GM23338 (cell line): ENCODE data around the gene GSG1. TPM values are rescaled to one million over a fixed set of nuclear protein-coding genes. Genes with fewer than 3 reads are reported as not detected.

Source experiments
- ATAC-seq: fragments of 200-7000 bp; cut with Tn5 transposase; 3 replicates; pipeline ENCODE4 v1.9.1; 2020
- DNase-seq: peaks from one replicate; pipeline ENCODE4 v3.0.0-alpha.2; 2015; ENCODE audit warnings: low spot score
- H2AFZ ChIP-seq: fragments of 200-600 bp; sonication (generic); 2 replicates; pipeline ENCODE4 v1.8.0; 2016; ENCODE audit warnings: antibody characterized with exemption, mild to moderate bottlenecking, moderate library complexity
- H3F3A ChIP-seq: fragments of 200-600 bp; sonication (generic); replicated peaks from 2 replicates; pipeline ENCODE4 v1.8.0; 2017; ENCODE audit warnings: antibody characterized with exemption, mixed run types, low read depth
- H3K27ac ChIP-seq: fragments of 200-600 bp; sonication (generic); 2 replicates; pipeline ENCODE4 v1.6.1; 2016; ENCODE audit warnings: low read depth
- H3K27me3 ChIP-seq: fragments of 200-600 bp; sonication (generic); 2 replicates; pipeline ENCODE4 v1.8.0; 2016; ENCODE audit warnings: mild to moderate bottlenecking, mixed run types, moderate library complexity; ENCODE audit not compliant: insufficient read depth
- H3K36me3 ChIP-seq: fragments of 200-600 bp; sonication (generic); 2 replicates; pipeline ENCODE4 v1.8.0; 2016; ENCODE audit warnings: mild to moderate bottlenecking; ENCODE audit not compliant: insufficient read depth
- H3K4me1 ChIP-seq: fragments of 200-600 bp; sonication (generic); 2 replicates; pipeline ENCODE4 v1.8.0; 2016; ENCODE audit warnings: mild to moderate bottlenecking, moderate library complexity; ENCODE audit not compliant: insufficient read depth
- H3K4me2 ChIP-seq: fragments of 200-600 bp; sonication (generic); 2 replicates; pipeline ENCODE4 v1.7.1; 2017; ENCODE audit warnings: mixed run types
- H3K4me3 ChIP-seq: fragments of 200-600 bp; sonication (generic); 2 replicates; pipeline ENCODE4 v1.6.1; 2016; ENCODE audit warnings: mixed run types
- H3K79me2 ChIP-seq: fragments of 200-600 bp; sonication (generic); replicated peaks from 2 replicates; pipeline ENCODE4 v1.8.0; 2017; ENCODE audit warnings: mild to moderate bottlenecking; ENCODE audit not compliant: insufficient read depth
- H3K9me2 ChIP-seq: fragments of 200-600 bp; sonication (generic); 2 replicates; pipeline ENCODE4 v1.8.0; 2017; ENCODE audit not compliant: insufficient read depth
- H4K20me1 ChIP-seq: fragments of 200-600 bp; sonication (generic); replicated peaks from 2 replicates; pipeline ENCODE4 v1.8.0; 2017; ENCODE audit warnings: mild to moderate bottlenecking; ENCODE audit not compliant: insufficient read depth
- H3K27ac Mint-ChIP-seq: 2 replicates; pipeline ENCODE4 v1.8.0; 2020; ENCODE audit warnings: inconsistent platforms, mild to moderate bottlenecking, moderate library complexity, mixed read lengths
- H3K27me3 Mint-ChIP-seq: 3 replicates; pipeline ENCODE4 v1.8.0; 2022; ENCODE audit warnings: low read depth, mild to moderate bottlenecking, moderate library complexity, mixed read lengths, inconsistent platforms; ENCODE audit not compliant: insufficient read depth, poor library complexity
- H3K36me3 Mint-ChIP-seq: 3 replicates; pipeline ENCODE4 v1.8.0; 2021; ENCODE audit warnings: low read depth, mild to moderate bottlenecking, inconsistent platforms, moderate library complexity, mixed read lengths
- H3K4me1 Mint-ChIP-seq: 3 replicates; pipeline ENCODE4 v1.8.0; 2020; ENCODE audit warnings: mild to moderate bottlenecking, inconsistent platforms, mixed read lengths
- H3K4me3 Mint-ChIP-seq: 3 replicates; pipeline ENCODE4 v1.8.0; 2021; ENCODE audit warnings: moderate library complexity, mild to moderate bottlenecking, inconsistent platforms, mixed read lengths
- H3K9me3 Mint-ChIP-seq: 3 replicates; pipeline ENCODE4 v1.8.0; 2020; ENCODE audit warnings: moderate library complexity, mild to moderate bottlenecking, inconsistent platforms, mixed read lengths
- CREB1 ChIP-seq: fragments of 250-450 bp; sonication (Bioruptor Pico); IDR thresholded peaks from 2 replicates; pipeline ENCODE4 v1.5.0; 2020; ENCODE audit warnings: low read depth, mild to moderate bottlenecking, moderate library complexity
- EZH2 ChIP-seq: fragments of 200-600 bp; sonication (generic); IDR thresholded peaks from one replicate; pipeline ENCODE4 v1.8.0; 2017; ENCODE audit warnings: antibody characterized with exemption, mild to moderate bottlenecking, low read depth; ENCODE audit not compliant: unreplicated experiment
- EZH2phosphoT487 ChIP-seq: fragments of 200-600 bp; sonication (generic); IDR thresholded peaks from one replicate; pipeline ENCODE4 v1.8.1; 2018; ENCODE audit warnings: antibody characterized with exemption; ENCODE audit not compliant: unreplicated experiment
- JUNB ChIP-seq: IDR thresholded peaks from one replicate; pipeline ENCODE4 v1.6.1; 2016; ENCODE audit warnings: antibody characterized with exemption; ENCODE audit not compliant: unreplicated experiment
- STAT1 ChIP-seq: IDR thresholded peaks from one replicate; pipeline ENCODE4 v1.6.1; 2016; ENCODE audit warnings: antibody characterized with exemption; ENCODE audit not compliant: unreplicated experiment
- ZNF114 ChIP-seq: fragments of 250-450 bp; sonication (Bioruptor Pico); IDR thresholded peaks from 2 replicates; pipeline ENCODE4 v1.5.0; 2020; ENCODE audit warnings: mild to moderate bottlenecking, moderate library complexity
- ZNF331 ChIP-seq: fragments of 250-450 bp; sonication (Bioruptor Pico); IDR thresholded peaks from 2 replicates; pipeline ENCODE4 v1.5.0; 2020; ENCODE audit warnings: low read depth, mild to moderate bottlenecking, moderate library complexity
- polyA plus RNA-seq: library from polyadenylated mRNA; unstranded; fragments of >200 nt; fragmentation: Nextera tagmentation; extraction: Ambion mirVana; gene quantifications from 2 replicates; pipeline ENCODE4 v1.2.1, GENCODE V29; 2016
- total RNA-seq: library from RNA; depleted of rRNA; stranded (reverse); fragments of >200 nt; shearing (Covaris generic); gene quantifications from 2 replicates; pipeline ENCODE4 v1.2.3, GENCODE V29; 2014
- TF ChIP-seq, protein P1 (sequence below), 2 experiments: fragments of 200-600 bp in 1 of 2; sonication (generic) in 1 of 2; conservative IDR thresholded peaks; 2 replicates each; pipeline versions ENCODE4 v1.5.1 to v1.6.1; 2016 to 2017; ENCODE audit warnings: antibody characterized with exemption in 2 of 2, low read depth in 2 of 2, mild to moderate bottlenecking in 2 of 2, moderate library complexity in 1 of 2
- TF ChIP-seq, protein P2 (sequence below): IDR thresholded peaks from one replicate; pipeline ENCODE4 v1.6.1; 2018; ENCODE audit warnings: antibody characterized with exemption; ENCODE audit not compliant: unreplicated experiment
- TF ChIP-seq, protein P3 (sequence below): fragments of 250-450 bp; sonication (Bioruptor Pico); IDR thresholded peaks from 2 replicates; pipeline ENCODE4 v1.5.0; 2020; ENCODE audit warnings: mild to moderate bottlenecking, moderate library complexity

The GSG1 gene
- total and polyA plus RNA-seq, 2 experiments from 2014 or later, result 0.17 to 0.63 TPM

DNA sequence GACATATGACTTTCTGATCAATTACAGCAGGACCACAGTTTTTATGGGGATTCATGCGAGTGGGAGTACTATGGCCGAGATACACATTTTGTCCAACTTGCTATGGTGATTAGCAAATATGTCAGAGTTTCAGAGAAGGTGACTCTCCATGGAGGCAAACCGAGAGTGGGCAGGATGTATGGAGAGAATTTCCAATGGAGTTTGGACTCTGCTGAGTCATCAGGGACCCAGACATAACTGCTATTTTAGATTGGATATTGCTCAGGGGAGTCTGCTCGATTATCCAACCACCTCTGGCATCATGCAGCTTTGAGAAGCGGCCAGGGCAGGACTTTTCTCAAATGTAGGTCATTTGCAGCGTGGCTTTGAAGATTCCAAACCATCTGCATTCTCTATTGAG lies 9.5 kb upstream of the GSG1 start:
- Mint-ChIP-seq H3K4me3 (no peak overlapping the region), H3K4me1 (peaks cover 25% of the 10 kb centered on the region), H3K9me3 (peaks cover 18% of the 10 kb centered on the region; the same call in 2 of the 3 replicates), H3K27ac (no peak overlapping the region), H3K36me3 (peaks cover 9% of the 10 kb centered on the region), H3K27me3 (peaks cover 6% of the 10 kb centered on the region)
- TF ChIP-seq ZNF331 (no peak), EZH2phosphoT487 (no peak), ZNF114 (CRISPR knock-in tag) (no peak)
- Histone ChIP-seq H3K4me1 (peaks cover 31% of the 10 kb centered on the region), H3K4me2 (no peak overlapping the region), H3K9me2 (no peaks in the 10 kb centered on the region; the same call in 1 of the 2 replicates), H2AFZ (no peak overlapping the region), H3F3A (no peaks in the 10 kb centered on the region), H3K27me3 (no peaks in the 10 kb centered on the region), H3K27ac (no peak overlapping the region), H3K4me3 (no peak overlapping the region), H3K79me2 (no peaks in the 10 kb centered on the region), H3K36me3 (no peaks in the 10 kb centered on the region), H4K20me1 (no peaks in the 10 kb centered on the region)
- ATAC-seq (no peak), DNase-seq (no peak)

DNA sequence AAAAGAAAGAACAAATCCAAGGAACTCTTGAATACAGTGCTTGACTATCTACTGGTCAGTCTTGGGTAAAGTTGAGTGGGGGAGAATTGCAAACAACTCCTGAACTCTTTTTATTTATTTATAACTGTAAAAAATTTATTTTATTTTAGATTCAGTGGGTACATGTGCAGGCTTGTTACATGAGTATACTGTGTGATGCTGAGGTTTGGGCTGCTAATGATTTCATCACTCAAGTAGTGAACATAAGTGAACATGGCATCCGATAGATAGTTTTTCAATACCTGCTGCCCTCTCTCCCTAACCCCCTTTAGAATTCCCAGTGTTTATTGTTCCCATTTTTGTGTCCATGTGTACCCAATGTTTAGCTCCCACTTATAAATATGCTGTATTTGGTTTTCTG lies 3.2 kb upstream of the GSG1 start:
- Mint-ChIP-seq H3K27me3 (peaks cover 2% of the 10 kb centered on the region), H3K4me3 (no peak overlapping the region), H3K27ac (no peak overlapping the region), H3K9me3 (peaks cover 11% of the 10 kb centered on the region; the same call in 2 of the 3 replicates), H3K36me3 (peaks cover 6% of the 10 kb centered on the region; the same call in 2 of the 3 replicates), H3K4me1 (peaks cover 14% of the 10 kb centered on the region)
- Histone ChIP-seq H3K4me2 (no peak overlapping the region), H3K79me2 (no peaks in the 10 kb centered on the region), H3F3A (peaks cover 7% of the 10 kb centered on the region; the same call in 1 of the 2 replicates), H3K4me1 (peaks cover 14% of the 10 kb centered on the region; the same call in 1 of the 2 replicates), H4K20me1 (no peaks in the 10 kb centered on the region), H3K4me3 (no peak overlapping the region), H2AFZ (no peak overlapping the region), H3K9me2 (no peaks in the 10 kb centered on the region; the same call in 1 of the 2 replicates), H3K36me3 (no peaks in the 10 kb centered on the region), H3K27ac (no peak overlapping the region), H3K27me3 (no peaks in the 10 kb centered on the region)
- no peak for TF ChIP-seq JUNB
- TF ChIP-seq, protein P1, sequence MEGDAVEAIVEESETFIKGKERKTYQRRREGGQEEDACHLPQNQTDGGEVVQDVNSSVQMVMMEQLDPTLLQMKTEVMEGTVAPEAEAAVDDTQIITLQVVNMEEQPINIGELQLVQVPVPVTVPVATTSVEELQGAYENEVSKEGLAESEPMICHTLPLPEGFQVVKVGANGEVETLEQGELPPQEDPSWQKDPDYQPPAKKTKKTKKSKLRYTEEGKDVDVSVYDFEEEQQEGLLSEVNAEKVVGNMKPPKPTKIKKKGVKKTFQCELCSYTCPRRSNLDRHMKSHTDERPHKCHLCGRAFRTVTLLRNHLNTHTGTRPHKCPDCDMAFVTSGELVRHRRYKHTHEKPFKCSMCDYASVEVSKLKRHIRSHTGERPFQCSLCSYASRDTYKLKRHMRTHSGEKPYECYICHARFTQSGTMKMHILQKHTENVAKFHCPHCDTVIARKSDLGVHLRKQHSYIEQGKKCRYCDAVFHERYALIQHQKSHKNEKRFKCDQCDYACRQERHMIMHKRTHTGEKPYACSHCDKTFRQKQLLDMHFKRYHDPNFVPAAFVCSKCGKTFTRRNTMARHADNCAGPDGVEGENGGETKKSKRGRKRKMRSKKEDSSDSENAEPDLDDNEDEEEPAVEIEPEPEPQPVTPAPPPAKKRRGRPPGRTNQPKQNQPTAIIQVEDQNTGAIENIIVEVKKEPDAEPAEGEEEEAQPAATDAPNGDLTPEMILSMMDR (conservative IDR thresholded peaks at IDR 0.05; ENCODE audit: low read depth in 2 of 2), result no peak
- TF ChIP-seq, protein P2, sequence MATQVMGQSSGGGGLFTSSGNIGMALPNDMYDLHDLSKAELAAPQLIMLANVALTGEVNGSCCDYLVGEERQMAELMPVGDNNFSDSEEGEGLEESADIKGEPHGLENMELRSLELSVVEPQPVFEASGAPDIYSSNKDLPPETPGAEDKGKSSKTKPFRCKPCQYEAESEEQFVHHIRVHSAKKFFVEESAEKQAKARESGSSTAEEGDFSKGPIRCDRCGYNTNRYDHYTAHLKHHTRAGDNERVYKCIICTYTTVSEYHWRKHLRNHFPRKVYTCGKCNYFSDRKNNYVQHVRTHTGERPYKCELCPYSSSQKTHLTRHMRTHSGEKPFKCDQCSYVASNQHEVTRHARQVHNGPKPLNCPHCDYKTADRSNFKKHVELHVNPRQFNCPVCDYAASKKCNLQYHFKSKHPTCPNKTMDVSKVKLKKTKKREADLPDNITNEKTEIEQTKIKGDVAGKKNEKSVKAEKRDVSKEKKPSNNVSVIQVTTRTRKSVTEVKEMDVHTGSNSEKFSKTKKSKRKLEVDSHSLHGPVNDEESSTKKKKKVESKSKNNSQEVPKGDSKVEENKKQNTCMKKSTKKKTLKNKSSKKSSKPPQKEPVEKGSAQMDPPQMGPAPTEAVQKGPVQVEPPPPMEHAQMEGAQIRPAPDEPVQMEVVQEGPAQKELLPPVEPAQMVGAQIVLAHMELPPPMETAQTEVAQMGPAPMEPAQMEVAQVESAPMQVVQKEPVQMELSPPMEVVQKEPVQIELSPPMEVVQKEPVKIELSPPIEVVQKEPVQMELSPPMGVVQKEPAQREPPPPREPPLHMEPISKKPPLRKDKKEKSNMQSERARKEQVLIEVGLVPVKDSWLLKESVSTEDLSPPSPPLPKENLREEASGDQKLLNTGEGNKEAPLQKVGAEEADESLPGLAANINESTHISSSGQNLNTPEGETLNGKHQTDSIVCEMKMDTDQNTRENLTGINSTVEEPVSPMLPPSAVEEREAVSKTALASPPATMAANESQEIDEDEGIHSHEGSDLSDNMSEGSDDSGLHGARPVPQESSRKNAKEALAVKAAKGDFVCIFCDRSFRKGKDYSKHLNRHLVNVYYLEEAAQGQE, result no peak
- TF ChIP-seq EZH2, result no peak
- no peak for TF ChIP-seq ZNF114 (CRISPR knock-in tag)
- TF ChIP-seq STAT1, result no peak
- TF ChIP-seq EZH2phosphoT487, result no peak
- TF ChIP-seq CREB1 (CRISPR knock-in tag), result no peak
- TF ChIP-seq, protein P3, sequence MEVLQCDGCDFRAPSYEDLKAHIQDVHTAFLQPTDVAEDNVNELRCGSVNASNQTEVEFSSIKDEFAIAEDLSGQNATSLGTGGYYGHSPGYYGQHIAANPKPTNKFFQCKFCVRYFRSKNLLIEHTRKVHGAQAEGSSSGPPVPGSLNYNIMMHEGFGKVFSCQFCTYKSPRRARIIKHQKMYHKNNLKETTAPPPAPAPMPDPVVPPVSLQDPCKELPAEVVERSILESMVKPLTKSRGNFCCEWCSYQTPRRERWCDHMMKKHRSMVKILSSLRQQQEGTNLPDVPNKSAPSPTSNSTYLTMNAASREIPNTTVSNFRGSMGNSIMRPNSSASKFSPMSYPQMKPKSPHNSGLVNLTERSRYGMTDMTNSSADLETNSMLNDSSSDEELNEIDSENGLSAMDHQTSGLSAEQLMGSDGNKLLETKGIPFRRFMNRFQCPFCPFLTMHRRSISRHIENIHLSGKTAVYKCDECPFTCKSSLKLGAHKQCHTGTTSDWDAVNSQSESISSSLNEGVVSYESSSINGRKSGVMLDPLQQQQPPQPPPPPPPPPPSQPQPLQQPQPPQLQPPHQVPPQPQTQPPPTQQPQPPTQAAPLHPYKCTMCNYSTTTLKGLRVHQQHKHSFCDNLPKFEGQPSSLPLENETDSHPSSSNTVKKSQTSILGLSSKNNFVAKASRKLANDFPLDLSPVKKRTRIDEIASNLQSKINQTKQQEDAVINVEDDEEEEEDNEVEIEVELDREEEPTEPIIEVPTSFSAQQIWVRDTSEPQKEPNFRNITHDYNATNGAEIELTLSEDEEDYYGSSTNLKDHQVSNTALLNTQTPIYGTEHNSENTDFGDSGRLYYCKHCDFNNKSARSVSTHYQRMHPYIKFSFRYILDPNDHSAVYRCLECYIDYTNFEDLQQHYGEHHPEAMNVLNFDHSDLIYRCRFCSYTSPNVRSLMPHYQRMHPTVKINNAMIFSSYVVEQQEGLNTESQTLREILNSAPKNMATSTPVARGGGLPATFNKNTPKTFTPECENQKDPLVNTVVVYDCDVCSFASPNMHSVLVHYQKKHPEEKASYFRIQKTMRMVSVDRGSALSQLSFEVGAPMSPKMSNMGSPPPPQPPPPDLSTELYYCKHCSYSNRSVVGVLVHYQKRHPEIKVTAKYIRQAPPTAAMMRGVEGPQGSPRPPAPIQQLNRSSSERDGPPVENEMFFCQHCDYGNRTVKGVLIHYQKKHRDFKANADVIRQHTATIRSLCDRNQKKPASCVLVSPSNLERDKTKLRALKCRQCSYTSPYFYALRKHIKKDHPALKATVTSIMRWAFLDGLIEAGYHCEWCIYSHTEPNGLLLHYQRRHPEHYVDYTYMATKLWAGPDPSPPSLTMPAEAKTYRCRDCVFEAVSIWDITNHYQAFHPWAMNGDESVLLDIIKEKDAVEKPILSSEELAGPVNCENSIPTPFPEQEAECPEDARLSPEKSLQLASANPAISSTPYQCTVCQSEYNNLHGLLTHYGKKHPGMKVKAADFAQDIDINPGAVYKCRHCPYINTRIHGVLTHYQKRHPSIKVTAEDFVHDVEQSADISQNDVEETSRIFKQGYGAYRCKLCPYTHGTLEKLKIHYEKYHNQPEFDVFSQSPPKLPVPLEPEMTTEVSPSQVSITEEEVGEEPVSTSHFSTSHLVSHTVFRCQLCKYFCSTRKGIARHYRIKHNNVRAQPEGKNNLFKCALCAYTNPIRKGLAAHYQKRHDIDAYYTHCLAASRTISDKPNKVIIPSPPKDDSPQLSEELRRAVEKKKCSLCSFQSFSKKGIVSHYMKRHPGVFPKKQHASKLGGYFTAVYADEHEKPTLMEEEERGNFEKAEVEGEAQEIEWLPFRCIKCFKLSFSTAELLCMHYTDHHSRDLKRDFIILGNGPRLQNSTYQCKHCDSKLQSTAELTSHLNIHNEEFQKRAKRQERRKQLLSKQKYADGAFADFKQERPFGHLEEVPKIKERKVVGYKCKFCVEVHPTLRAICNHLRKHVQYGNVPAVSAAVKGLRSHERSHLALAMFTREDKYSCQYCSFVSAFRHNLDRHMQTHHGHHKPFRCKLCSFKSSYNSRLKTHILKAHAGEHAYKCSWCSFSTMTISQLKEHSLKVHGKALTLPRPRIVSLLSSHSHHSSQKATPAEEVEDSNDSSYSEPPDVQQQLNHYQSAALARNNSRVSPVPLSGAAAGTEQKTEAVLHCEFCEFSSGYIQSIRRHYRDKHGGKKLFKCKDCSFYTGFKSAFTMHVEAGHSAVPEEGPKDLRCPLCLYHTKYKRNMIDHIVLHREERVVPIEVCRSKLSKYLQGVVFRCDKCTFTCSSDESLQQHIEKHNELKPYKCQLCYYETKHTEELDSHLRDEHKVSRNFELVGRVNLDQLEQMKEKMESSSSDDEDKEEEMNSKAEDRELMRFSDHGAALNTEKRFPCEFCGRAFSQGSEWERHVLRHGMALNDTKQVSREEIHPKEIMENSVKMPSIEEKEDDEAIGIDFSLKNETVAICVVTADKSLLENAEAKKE (CRISPR knock-in tag), result no peak
- ATAC-seq (no peak), DNase-seq (no peak)
